Measurements from ENCODE around the gene RAB11FIP4.

DNA sequence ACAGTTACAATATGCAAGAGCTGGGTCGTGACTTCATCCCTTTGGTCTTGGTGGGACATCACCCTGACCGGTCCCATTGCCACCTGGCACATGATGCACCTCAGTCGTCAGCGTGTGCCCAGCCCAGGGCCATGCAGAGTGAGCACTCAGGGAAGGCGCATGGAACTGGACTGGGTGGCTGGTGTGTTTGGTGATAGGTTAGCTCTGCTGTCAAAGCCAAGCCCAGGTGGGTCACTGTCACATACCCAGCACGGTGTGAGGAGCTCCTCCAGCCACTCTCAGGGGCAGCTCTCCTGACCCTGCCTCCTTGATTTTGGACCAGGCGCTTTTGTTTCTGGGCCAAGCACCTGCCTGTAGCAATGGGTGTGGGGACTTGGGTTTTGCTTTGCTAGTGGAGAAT, 180.9 kb downstream of the RAB11FIP4 start:
- TF ChIP-seq, protein P1, sequence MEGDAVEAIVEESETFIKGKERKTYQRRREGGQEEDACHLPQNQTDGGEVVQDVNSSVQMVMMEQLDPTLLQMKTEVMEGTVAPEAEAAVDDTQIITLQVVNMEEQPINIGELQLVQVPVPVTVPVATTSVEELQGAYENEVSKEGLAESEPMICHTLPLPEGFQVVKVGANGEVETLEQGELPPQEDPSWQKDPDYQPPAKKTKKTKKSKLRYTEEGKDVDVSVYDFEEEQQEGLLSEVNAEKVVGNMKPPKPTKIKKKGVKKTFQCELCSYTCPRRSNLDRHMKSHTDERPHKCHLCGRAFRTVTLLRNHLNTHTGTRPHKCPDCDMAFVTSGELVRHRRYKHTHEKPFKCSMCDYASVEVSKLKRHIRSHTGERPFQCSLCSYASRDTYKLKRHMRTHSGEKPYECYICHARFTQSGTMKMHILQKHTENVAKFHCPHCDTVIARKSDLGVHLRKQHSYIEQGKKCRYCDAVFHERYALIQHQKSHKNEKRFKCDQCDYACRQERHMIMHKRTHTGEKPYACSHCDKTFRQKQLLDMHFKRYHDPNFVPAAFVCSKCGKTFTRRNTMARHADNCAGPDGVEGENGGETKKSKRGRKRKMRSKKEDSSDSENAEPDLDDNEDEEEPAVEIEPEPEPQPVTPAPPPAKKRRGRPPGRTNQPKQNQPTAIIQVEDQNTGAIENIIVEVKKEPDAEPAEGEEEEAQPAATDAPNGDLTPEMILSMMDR (IDR thresholded peaks at IDR 0.05; ENCODE audit: insufficient read depth, low read length, poor library complexity, severe bottlenecking): no peak
- TF ChIP-seq EZH2phosphoT487 (conservative IDR thresholded peaks at IDR 0.05; ENCODE audit: low read length): no peak
